ENCODE data around the gene CYP26A1.

Gene CYP26A1

GRCh38 chr10:93123766-93124165 is 50.1 kb downstream of the CYP26A1 start:
- DNase-seq (ENCODE audit: low spot score) = no peak

- no peak for DNase-seq (ENCODE audit: low spot score)
Observed at GRCh38 chr10:93124580-93125318, 51.1 kb downstream of the CYP26A1 start.

- no peak for DNase-seq (ENCODE audit: low spot score)
Observed at GRCh38 chr10:93125966-93126365, 52.3 kb downstream of the CYP26A1 start.

- DNase-seq (ENCODE audit: low spot score) = no peak
Observed at GRCh38 chr10:93126483-93127052, 52.9 kb downstream of the CYP26A1 start.

All from GM03348 (cell line).